ENCODE data around the gene LGALS3.

DNA sequence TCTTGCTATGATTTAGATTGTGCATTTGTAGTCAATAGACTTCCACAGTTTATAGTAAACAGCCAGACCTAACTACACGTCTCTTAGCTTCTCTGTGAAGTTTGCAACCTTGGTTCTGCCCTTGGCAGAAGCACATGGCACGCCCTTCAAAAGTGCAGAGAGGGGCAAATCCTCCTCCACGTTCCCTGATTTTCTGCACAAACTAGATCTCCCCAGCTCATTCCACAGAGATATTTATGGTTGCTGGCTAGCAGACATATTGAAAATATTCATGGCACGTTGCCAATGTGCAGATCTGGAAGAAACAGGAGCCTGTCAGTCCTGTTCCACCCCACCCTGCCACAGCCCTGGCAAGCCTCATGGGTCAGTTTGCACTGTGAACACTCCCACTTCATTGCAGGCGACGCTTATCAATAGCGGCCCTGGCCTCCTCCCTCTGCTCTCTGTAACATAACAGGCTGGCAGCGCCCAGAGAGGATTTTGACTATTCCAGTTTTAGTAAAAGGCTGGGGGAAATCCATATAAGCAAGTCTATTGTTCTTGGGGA, 6.5 kb upstream of the LGALS3 start:
- TF ChIP-seq, protein P1, sequence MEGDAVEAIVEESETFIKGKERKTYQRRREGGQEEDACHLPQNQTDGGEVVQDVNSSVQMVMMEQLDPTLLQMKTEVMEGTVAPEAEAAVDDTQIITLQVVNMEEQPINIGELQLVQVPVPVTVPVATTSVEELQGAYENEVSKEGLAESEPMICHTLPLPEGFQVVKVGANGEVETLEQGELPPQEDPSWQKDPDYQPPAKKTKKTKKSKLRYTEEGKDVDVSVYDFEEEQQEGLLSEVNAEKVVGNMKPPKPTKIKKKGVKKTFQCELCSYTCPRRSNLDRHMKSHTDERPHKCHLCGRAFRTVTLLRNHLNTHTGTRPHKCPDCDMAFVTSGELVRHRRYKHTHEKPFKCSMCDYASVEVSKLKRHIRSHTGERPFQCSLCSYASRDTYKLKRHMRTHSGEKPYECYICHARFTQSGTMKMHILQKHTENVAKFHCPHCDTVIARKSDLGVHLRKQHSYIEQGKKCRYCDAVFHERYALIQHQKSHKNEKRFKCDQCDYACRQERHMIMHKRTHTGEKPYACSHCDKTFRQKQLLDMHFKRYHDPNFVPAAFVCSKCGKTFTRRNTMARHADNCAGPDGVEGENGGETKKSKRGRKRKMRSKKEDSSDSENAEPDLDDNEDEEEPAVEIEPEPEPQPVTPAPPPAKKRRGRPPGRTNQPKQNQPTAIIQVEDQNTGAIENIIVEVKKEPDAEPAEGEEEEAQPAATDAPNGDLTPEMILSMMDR (IDR thresholded peaks at IDR 0.05): no peak
- no peak for TF ChIP-seq EP300 (IDR thresholded peaks at IDR 0.05)
